SKM-1 treated with dmso at 0.1 percent for 144 hours (cell line): Measurements from ENCODE around the gene NLGN4X.
"Not testable (repeated sequence)": the region's sequence is repeated elsewhere in the genome, so short reads cannot be mapped to it uniquely, and the experiment has no call there.

Experiments used
- DNase-seq: peaks from one replicate; lab custom pipeline; 2025; ENCODE audit not compliant: unreplicated experiment; lab: John Stamatoyannopoulos, UW

The NLGN4X gene

DNA sequence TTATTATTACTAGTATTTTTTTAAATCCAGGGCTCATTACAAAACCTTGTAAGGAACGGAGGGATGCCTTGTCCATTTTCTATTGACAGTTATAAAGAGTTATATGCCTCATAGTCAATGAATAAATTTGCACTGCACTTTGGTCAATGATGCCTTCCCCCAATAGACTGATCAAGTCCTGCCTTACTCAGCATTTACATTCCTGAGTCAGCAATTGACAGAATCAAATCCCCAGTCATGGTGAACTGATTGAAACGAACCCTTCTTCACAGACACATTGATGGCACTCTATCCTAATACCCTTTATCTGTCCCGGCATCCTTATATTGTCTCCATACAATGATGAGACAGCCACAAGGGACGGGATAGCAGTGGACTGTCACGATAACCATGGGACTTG is 213.2 kb downstream of the NLGN4X start:
- DNase-seq = no peak

DNA sequence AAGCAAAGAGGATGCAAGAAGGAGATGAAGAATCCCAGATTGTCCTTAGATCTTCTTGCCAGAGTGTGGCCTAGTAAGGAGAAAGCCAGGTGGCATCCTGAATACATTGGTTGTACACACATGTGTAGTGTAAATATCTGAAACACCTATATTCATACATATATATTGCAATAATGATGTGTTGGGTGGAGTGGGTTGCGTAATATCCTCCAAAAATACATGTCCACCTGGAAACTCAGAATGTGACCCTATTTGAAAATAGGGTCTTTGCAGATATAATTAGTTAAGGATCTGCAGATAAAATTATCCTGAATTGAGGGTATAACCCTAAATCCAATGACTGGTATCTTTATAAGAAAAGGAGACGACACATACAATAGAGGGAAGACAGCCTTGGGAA is 216.3 kb downstream of the NLGN4X start:
- no peak for DNase-seq

DNA sequence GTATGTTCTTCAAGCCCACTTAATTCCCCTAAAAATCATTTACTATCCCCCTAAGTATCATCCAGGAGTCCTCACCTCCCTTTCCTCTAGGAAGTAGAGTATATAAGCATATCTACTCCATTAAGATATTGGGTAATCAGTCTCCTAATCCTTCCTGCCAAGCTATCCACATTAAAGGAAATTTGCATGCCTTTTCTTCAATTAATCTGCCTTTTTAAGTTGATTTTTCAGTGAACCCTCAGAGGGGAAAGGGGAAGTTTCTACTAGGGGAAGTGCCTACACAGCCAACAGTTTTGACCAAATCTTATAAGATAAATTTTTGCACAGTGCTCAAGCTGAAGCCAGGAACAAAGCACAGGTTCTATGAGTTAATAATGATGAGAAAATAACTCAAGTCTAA is 222.8 kb downstream of the NLGN4X start:
- DNase-seq = no peak

DNA sequence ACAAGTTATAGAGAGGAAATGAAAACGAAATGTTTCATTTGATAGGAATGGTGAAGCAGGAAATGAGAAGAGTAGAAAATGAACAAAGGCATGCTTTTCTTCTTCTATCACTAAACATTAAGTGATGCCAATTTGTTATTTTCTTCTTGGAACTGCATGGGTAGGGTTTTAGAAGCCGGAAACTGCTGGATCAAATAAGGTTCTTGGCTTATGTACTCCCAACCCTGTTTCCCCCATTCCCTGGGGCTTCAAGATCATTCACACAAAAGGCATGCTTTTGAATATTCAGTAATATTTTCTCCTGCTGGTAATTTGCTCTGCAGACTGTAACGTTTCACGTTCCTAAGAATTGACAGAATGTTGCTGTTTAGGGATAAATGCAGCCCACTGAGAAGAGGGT is 224.1 kb downstream of the NLGN4X start:
- DNase-seq = no peak

DNA sequence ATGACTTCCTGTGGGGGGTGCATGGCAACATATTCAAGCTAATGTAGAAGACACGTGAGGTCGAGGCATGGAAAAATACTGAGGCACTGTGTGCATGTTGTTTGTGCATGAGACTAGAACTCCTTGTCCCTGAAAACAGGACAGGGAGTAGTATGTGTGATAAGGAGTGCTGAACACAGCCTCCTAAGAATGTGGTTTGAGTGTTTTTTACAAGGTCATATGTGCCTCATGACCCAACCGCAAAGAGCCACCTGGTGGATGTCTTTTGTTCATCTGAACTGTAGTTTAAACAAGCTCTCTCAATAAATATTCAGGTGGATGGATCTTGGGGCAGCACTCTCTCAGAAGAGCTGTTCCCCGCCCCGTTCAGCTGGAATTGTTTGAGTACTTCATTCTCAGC is 226.6 kb downstream of the NLGN4X start:
- no peak for DNase-seq

DNA sequence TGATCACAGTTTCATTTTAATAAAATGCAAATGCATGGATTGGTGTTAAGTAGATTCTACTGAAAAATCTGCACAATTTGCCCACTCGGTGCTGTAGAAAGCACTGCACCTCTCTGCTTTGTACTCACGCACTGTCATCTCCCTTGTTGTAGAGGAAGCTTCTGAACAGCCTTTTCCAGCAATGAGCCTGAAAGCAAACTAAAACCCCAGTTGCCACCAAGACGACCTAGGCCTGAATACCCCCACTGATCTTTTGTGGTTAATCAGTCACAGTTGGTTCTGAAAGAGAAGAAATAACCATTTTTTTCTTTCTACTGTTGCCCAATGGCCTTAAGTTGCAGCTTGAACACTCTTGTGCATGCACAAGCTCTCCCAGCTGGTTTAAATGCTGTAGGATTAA is 229.8 kb downstream of the NLGN4X start:
- DNase-seq = no peak

DNA sequence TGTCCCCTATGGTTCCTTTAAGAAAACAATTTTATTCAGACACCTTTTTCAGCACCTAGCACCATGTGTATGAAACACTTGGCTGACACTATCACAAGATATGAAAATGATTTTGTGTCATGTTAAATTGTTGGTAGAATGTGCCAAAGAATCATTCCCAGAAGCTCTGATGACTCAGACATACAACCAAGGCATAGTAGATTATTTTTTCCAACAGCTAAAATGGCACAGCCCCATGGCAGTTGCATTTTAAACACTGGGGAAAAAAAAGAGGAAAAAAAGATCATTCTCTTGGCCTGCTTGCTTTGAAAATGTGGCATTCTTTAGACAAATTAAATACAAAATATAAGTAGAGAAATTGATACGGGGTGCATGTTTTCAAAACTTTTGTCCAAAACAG is 230.2 kb downstream of the NLGN4X start:
- DNase-seq = no peak

DNA sequence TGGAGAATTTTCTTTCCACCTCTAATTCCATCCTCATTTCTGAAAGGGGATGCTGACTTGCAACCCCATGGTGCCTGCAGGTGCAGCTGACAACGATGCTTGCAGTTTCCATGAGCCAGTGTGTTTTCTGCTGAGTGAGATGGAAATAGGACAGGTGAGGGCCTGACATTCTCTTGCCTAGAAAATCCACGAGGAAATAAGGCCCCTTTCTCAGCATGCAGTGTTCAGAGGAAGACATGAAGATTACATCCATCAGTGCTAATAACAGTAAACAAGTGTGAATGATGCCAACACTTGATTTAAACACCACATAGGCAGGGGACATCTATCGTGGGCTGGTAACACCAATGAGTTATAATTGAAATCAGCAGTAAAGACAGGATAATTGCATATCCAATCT is 237.3 kb downstream of the NLGN4X start:
- no peak for DNase-seq

DNA sequence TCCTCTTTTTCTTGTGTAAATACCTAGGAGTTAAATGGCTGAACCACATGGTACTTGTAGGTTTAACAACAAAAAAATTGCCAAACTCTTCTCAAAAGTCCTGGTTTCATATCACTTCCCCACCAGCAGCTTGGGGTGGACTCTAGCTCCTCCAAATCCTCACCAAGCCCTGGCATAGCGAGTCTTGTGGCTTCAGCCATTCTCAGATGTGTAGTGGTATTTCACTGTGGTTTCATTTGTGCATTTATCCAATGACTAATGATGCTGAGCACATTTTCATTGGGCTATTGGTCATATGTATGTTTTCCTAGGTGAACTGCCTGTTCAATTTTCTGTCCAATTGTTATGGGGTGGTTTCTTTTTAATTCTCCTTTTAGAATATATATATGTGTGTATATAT is 249.3 kb downstream of the NLGN4X start:
- DNase-seq = no peak

DNA sequence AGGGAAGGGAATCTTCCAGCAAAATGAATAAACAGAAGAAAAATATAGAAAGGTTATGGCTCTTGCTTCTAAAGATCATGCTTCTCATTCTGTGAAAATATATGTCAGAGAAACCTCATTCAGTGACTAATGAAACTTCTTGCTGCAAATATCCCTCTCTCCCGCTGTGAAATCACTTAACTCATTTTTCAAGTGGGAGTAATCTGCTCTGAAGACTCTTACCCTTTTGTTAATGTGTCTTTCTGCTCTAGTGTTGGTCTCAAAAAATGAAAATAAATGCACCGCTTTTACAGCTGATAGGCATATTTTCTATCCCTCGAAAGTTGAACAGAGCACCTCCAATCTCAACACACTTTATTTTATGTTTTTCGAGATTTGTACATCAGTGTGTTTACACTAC is 252.3 kb downstream of the NLGN4X start:
- no peak for DNase-seq

DNA sequence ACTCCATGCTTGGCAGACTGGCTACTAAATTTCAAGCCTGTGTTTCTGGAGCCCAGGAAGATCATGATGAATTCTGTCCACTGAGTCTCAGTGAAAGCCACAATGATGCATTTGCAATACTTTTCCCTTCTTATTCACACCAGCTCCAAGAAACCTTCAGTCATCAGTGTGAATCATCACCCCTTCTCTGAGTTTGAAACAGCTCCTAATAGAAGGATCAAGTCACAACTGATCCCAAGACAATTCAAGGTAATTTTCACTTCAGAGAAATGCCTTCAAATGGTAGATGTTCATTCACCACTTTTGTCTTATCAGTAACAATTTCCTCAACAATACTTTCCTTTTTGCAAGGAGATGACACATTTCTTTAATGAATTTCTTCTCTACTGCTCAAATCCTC is 257.4 kb downstream of the NLGN4X start:
- no peak for DNase-seq

DNA sequence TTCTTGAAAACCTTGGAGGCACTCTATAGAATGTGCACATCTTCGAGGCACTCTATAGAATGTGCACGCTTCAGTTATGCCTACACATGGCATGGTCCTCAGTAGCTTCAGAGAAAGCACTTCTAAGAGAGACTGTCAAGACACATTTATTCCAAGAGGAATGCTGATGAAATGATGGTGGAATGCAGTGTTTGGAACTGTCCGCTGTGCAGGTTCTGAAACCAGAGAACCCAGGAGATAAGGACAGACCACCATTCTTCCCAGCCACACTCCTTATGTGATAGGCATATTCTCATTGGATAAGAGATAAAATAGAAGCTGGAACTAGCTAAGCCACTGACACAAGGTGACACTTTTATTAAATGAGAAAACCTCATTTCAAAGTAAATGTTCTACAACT is 263.3 kb downstream of the NLGN4X start:
- no peak for DNase-seq

DNA sequence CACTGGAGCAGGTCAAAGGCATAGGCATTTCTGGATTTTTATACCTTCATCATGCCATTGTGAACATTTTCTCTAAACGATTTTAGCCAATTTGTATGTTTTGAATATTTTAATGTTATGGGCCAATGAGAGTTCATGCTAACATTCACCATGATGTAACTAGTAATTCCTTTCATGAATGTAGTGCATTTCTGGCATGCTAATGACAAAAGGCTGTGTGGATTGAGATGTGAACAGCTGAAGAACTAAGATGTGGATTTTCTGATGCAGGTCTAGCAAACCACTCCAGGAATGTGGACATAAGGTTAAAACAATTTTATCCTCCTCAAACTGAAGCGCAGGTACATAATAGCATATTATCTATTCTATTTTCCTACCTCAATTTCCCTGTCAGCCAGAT is 269.4 kb downstream of the NLGN4X start:
- DNase-seq = no peak

DNA sequence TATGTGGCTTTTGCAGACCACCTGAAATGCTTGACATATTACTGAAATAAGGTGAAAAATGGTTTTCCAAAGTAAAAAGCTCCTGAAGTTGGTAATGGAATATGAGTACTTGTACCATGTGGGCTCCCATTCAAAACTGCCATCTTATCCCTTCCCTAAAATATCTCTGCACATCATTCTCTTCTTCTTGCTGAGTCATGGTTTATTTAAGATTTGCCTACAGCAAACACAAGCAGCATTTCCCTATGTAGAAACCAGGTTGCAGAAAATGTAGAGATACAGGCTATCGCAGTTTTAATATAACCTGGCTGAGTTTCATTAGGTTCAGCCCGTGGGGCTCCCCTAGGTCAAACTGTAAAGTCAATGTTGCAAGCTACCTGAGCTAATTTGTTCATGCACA is 270.1 kb downstream of the NLGN4X start:
- DNase-seq = no peak

DNA sequence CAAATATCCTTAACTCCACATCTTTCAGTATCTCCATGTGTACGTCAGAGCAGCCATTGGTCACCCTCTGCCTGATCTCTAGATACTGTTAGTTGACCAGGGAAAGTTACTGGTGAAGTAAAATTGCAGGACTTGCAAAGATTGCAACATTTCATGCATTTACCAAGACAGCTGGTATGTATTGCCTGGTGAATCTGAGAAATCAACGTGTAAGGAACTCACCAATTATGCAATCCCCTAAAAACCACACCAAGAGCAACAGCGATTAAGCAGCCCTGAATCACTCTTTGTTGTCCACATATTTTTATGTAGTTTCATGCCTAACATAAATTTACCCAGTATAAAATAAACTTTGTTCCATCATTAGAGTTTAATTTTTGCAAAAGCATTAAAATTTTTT is 271.2 kb downstream of the NLGN4X start:
- DNase-seq = peak; percentile 12

DNA sequence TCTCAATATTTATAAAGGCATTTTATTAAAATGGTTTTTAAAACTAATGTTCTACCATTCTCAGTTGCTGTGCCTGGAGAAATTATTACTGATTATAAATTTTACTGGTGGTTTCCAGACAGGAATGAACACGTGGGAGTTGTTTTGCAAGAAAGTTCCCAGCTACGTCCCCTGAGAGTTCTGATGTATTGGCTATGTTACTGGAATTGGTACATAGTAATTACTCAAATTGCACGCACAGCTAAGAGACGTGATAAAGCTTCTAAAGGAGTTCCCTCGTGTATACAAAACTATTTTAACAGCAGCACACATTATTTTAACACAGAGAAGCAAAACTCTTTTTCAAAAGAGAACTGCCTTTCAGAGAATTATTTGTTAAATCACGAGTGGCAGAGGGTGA is 292.2 kb downstream of the NLGN4X start:
- DNase-seq = no peak

DNA sequence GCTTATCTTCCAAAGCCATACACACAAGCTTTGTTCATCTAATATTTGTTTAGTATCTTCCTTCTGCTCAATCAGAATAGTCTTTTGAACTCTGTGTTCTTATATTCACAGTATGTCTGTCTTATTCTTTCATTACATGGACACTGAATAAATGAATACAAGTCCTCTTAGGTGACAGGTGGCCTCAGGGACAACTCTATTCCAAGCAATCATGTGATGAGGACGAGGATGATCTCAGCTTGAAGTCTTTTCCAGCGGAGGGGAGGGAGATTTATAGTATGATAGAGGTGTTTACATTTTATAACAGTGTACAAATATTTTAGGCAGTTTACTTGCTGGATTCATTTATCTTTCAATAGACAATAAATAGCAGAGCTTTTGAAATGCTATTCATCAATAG is 300.4 kb downstream of the NLGN4X start:
- DNase-seq = no peak

DNA sequence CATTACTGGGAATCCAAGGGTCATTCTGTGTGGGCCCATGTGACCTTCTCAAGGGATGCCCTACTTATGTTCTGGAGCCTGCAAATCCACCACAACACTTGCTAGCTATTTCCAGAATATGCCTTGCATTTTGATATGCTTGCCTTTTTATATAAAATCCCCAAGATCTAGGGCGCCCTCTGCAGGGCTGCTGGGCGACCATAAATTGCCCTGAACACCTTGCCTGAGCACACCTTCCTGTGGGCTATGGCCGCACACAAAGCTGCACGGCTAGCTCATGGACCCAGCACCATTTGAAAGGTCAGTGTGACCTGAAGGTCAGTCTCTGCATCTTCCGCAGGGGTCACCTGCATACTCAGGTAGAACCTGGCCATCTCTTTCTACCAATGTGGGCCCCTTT is 311.7 kb downstream of the NLGN4X start:
- no peak for DNase-seq

DNA sequence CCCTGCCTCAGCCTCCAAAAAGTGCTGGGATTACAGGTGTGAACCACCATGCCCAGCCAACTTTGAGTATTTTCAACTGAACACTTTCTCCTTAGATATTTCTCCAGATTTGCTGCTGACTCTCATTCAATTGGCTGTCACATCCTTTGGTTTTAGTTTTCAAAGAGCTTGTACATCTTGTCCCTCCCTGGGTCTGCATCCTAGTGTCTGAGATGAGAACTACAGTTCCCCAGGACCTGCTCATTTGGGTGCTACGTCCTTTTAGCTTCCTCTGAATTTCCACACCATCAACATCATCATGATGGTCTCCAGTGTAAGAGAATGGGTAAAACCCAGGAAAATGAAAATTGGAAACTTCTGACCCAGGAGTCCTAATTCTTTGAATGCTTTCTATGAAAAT is 312.9 kb downstream of the NLGN4X start:
- no peak for DNase-seq

DNA sequence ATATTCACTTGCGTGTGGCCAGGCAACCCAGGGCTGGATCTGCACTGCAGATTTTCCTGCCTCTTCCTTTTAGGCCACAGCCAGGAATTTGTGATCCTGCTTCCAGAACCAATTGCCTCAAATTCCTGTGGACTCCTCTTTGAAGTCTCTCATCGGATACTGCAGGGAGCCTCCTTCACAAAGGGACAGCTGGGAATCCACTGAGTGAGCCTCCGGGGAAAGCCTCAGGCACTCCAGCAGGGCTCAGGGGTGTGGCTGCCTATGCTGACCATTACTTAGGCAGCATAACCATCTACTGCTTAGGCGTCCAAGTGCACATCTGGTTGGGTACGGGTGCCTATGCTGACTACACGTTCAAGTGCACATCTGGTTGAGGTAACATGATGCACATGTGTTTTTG is 321.5 kb downstream of the NLGN4X start:
- no peak for DNase-seq

DNA sequence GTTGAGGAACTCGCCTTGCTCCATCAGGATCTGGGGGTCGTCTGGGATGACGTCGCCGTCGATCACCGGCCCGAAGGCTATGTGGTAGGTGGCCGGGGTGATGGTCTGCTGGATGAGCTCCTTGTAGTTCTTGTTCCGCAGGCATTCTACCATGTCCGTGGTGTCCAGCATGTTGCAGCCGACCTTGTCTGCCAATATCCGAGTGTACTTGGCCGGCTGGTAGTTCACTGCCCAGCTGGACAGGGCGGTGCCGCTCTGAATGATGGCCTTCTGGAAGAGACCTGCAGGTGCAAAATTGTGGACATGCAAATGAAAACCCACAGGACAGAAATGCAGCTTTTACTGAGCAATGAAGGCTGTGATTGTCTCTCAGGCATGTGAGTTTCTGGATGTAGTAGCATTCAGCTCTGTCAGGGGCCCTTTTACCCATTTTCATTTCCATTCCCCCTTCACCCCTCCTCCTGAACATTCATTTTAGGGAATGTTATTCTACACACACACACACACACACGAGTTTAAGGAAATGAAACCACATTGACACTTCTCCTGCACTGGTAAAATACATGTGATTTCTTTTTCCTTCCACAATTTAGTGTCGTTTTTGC is 325.0 kb downstream of the NLGN4X start:
- DNase-seq = not testable (repeated sequence)

DNA sequence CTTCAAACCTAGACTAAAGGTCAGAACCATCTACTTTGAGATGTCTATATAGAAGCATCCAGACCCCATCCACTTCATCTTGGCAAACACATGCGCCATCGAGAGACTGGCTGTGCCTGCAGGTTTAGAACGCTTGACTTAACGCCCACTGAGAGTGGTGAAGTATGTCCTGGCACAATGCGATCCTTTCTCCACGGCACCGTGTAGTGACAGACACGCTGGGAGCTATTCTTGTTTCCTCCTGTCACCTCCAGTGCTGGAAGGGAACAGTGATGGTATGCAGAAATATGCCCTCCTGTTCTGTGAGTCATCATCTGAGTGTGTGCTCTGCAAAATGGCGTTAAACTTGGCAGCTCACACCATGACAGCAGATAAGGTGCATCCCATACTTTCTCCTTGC is 330.2 kb downstream of the NLGN4X start:
- no peak for DNase-seq

DNA sequence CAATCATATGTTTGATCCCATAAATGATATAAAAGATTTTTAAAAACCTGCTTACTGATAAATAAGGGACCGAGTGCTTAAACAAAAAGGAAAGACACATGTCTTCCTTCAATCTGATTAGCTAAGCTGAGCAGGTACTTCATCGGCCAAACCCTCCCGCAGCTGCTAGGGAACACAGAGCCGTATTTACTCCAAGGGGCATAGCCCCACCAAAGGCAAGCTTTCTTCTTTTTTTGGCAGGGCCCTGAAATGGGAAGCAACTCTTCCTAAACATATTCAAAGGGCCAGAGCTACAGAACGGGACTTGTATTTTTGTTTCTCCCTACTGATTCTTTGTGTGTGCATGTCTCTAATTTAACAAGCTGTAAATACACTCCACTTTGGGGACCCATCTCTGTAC is 337.3 kb downstream of the NLGN4X start:
- no peak for DNase-seq
